Dendritic cell treated with granulocyte-macrophage colony-stimulating factor and Interleukin-4, amounts not matched to agents 40 ng/mL and 50 ng/mL, for 4 days (primary cell): Measurements from ENCODE around the gene RASA1.

Experiments
- H3K27ac Mint-ChIP-seq: one replicate; pipeline ENCODE4 v1.8.0; 2022; ENCODE audit warnings: mild to moderate bottlenecking, mixed read lengths
- H3K27me3 Mint-ChIP-seq: one replicate; pipeline ENCODE4 v1.8.0; 2022; ENCODE audit warnings: mild to moderate bottlenecking, mixed read lengths
- H3K36me3 Mint-ChIP-seq: one replicate; pipeline ENCODE4 v1.8.0; 2022; ENCODE audit warnings: low read depth, mixed read lengths
- H3K4me1 Mint-ChIP-seq: one replicate; pipeline ENCODE4 v1.8.0; 2022; ENCODE audit warnings: low read depth, mixed read lengths
- H3K4me3 Mint-ChIP-seq: one replicate; pipeline ENCODE4 v1.8.0; 2022; ENCODE audit warnings: mild to moderate bottlenecking, moderate library complexity, mixed read lengths
- H3K9me3 Mint-ChIP-seq: one replicate; pipeline ENCODE4 v1.8.0; 2022; ENCODE audit warnings: mixed read lengths
- intact Hi-C: fragments of 100-400 bp; cut with micrococcal nuclease; formaldehyde crosslinking; loops from one replicate; pipeline ENCODE4 v1.15.0; 2022

The RASA1 gene

GRCh38 chr5:87267574-87268125, at the start of gene RASA1:
TSS of gene RASA1 (plus strand) at chr5:87267883. CDS start at chr5:87268452, 569 bp downstream.
- peaks cover 35% of the 10 kb centered on the region for H3K36me3 Mint-ChIP-seq
- peak within 1 kb of the TSS; percentile 99 for H3K4me3 Mint-ChIP-seq
- H3K4me1 Mint-ChIP-seq = peaks cover 31% of the 10 kb centered on the region
- no peaks in the 10 kb centered on the region for H3K9me3 Mint-ChIP-seq
- intact Hi-C loops = loop anchor here (1.0 to 5.0 kb wide), 3 partner anchors 31 to 195 kb away; partner anchors contain the start of gene CCNH
- peak within 1 kb of the TSS; percentile 97 for H3K27ac Mint-ChIP-seq
- H3K27me3 Mint-ChIP-seq = no peaks in the 10 kb centered on the region

GRCh38 chr5:87229780-87230179, 37.9 kb upstream of the RASA1 start:
- no peak overlapping the region for H3K4me3 Mint-ChIP-seq
- intact Hi-C loops = no loop called here

GRCh38 chr5:87231037-87231808, 36.5 kb upstream of the RASA1 start:
- intact Hi-C loops = no loop called here
- no peak overlapping the region for H3K27ac Mint-ChIP-seq
- no peaks in the 10 kb centered on the region for H3K27me3 Mint-ChIP-seq
- H3K4me1 Mint-ChIP-seq = no peaks in the 10 kb centered on the region
- no peak overlapping the region for H3K4me3 Mint-ChIP-seq
- H3K9me3 Mint-ChIP-seq = no peaks in the 10 kb centered on the region
- no peaks in the 10 kb centered on the region for H3K36me3 Mint-ChIP-seq

More at GRCh38 chr5:87229780-87230179, 37.9 kb upstream of the RASA1 start:
- no peak overlapping the region for H3K27ac Mint-ChIP-seq
- H3K9me3 Mint-ChIP-seq = no peaks in the 10 kb centered on the region
- no peaks in the 10 kb centered on the region for H3K4me1 Mint-ChIP-seq
- no peaks in the 10 kb centered on the region for H3K36me3 Mint-ChIP-seq
- no peaks in the 10 kb centered on the region for H3K27me3 Mint-ChIP-seq

GRCh38 chr5:87233143-87233542, 34.5 kb upstream of the RASA1 start:
- Mint-ChIP-seq H3K27ac (no peak overlapping the region), H3K4me1 (no peaks in the 10 kb centered on the region), H3K27me3 (no peaks in the 10 kb centered on the region)

GRCh38 chr5:87241555-87241954, 26.1 kb upstream of the RASA1 start:
- Mint-ChIP-seq H3K4me3 (no peak overlapping the region), H3K27me3 (no peaks in the 10 kb centered on the region), H3K9me3 (no peaks in the 10 kb centered on the region), H3K27ac (no peak overlapping the region), H3K4me1 (peaks cover 23% of the 10 kb centered on the region), H3K36me3 (no peaks in the 10 kb centered on the region)
- intact Hi-C loops = no loop called here

More at GRCh38 chr5:87233143-87233542, 34.5 kb upstream of the RASA1 start:
- intact Hi-C loops = no loop called here
- Mint-ChIP-seq H3K9me3 (no peaks in the 10 kb centered on the region), H3K4me3 (no peak overlapping the region), H3K36me3 (no peaks in the 10 kb centered on the region)

GRCh38 chr5:87242242-87242641, 25.4 kb upstream of the RASA1 start:
- Mint-ChIP-seq H3K27ac (no peak overlapping the region), H3K27me3 (no peaks in the 10 kb centered on the region), H3K36me3 (no peaks in the 10 kb centered on the region), H3K4me1 (peaks cover 23% of the 10 kb centered on the region), H3K4me3 (no peak overlapping the region), H3K9me3 (no peaks in the 10 kb centered on the region)
- intact Hi-C loops = no loop called here

- intact Hi-C loops = no loop called here
- H3K27me3 Mint-ChIP-seq = no peaks in the 10 kb centered on the region
- no peak overlapping the region for H3K27ac Mint-ChIP-seq
- H3K9me3 Mint-ChIP-seq = no peaks in the 10 kb centered on the region
- H3K4me1 Mint-ChIP-seq = peaks cover 23% of the 10 kb centered on the region
- no peak overlapping the region for H3K4me3 Mint-ChIP-seq
- H3K36me3 Mint-ChIP-seq = no peaks in the 10 kb centered on the region
Observed at GRCh38 chr5:87243161-87243844, 24.4 kb upstream of the RASA1 start.

GRCh38 chr5:87245451-87245850, 22.2 kb upstream of the RASA1 start:
- Mint-ChIP-seq H3K9me3 (no peaks in the 10 kb centered on the region), H3K27me3 (no peaks in the 10 kb centered on the region), H3K36me3 (no peaks in the 10 kb centered on the region), H3K4me3 (no peak overlapping the region), H3K27ac (no peak overlapping the region), H3K4me1 (peaks cover 23% of the 10 kb centered on the region)
- intact Hi-C loops = no loop called here

- H3K9me3 Mint-ChIP-seq = no peaks in the 10 kb centered on the region
- H3K4me1 Mint-ChIP-seq = peaks cover 23% of the 10 kb centered on the region
- H3K27me3 Mint-ChIP-seq = no peaks in the 10 kb centered on the region
- no peak overlapping the region for H3K4me3 Mint-ChIP-seq
- H3K27ac Mint-ChIP-seq = no peak overlapping the region
- H3K36me3 Mint-ChIP-seq = no peaks in the 10 kb centered on the region
- intact Hi-C loops = no loop called here
Observed at GRCh38 chr5:87246061-87246460, 21.6 kb upstream of the RASA1 start.

- Mint-ChIP-seq H3K36me3 (no peaks in the 10 kb centered on the region), H3K27ac (no peak overlapping the region), H3K4me1 (no peaks in the 10 kb centered on the region), H3K27me3 (no peaks in the 10 kb centered on the region), H3K4me3 (no peak overlapping the region), H3K9me3 (no peaks in the 10 kb centered on the region)
- intact Hi-C loops = no loop called here
Observed at GRCh38 chr5:87252283-87252605, 15.4 kb upstream of the RASA1 start.

GRCh38 chr5:87254035-87254434, 13.6 kb upstream of the RASA1 start:
- Mint-ChIP-seq H3K36me3 (no peaks in the 10 kb centered on the region), H3K27me3 (no peaks in the 10 kb centered on the region), H3K9me3 (no peaks in the 10 kb centered on the region), H3K27ac (no peak overlapping the region), H3K4me3 (no peak overlapping the region), H3K4me1 (no peaks in the 10 kb centered on the region)
- intact Hi-C loops = no loop called here

GRCh38 chr5:87258507-87258906, 9.2 kb upstream of the RASA1 start:
- Mint-ChIP-seq H3K27me3 (no peaks in the 10 kb centered on the region), H3K36me3 (no peaks in the 10 kb centered on the region), H3K4me1 (peaks cover 14% of the 10 kb centered on the region)

GRCh38 chr5:87260604-87261192, 7.0 kb upstream of the RASA1 start:
- Mint-ChIP-seq H3K4me3 (no peak overlapping the region), H3K36me3 (no peaks in the 10 kb centered on the region), H3K4me1 (peaks cover 14% of the 10 kb centered on the region), H3K27ac (no peak overlapping the region), H3K27me3 (no peaks in the 10 kb centered on the region), H3K9me3 (no peaks in the 10 kb centered on the region)
- intact Hi-C loops = no loop called here

More at GRCh38 chr5:87258507-87258906, 9.2 kb upstream of the RASA1 start:
- Mint-ChIP-seq H3K9me3 (no peaks in the 10 kb centered on the region), H3K27ac (no peak overlapping the region), H3K4me3 (no peak overlapping the region)
- intact Hi-C loops = no loop called here

GRCh38 chr5:87263498-87263897, 4.2 kb upstream of the RASA1 start:
- Mint-ChIP-seq H3K9me3 (no peaks in the 10 kb centered on the region), H3K36me3 (peaks cover 14% of the 10 kb centered on the region), H3K27ac (no peak overlapping the region), H3K4me1 (peaks cover 14% of the 10 kb centered on the region), H3K27me3 (no peaks in the 10 kb centered on the region), H3K4me3 (no peak overlapping the region)
- intact Hi-C loops = no loop called here
